GM10266 (cell line): ENCODE results near the gene NDUFA11.

Experiments
- DNase-seq: peaks from one replicate; pipeline ENCODE4 v3.0.0; 2012; ENCODE audit errors: extremely low spot score
- TF ChIP-seq, protein P1 (sequence below): IDR thresholded peaks from 2 replicates; pipeline ENCODE4 v1.5.1; 2012; ENCODE audit warnings: mild to moderate bottlenecking, low read depth; ENCODE audit not compliant: control insufficient read depth, insufficient read depth; ENCODE audit errors: missing control alignments

The NDUFA11 gene

DNA sequence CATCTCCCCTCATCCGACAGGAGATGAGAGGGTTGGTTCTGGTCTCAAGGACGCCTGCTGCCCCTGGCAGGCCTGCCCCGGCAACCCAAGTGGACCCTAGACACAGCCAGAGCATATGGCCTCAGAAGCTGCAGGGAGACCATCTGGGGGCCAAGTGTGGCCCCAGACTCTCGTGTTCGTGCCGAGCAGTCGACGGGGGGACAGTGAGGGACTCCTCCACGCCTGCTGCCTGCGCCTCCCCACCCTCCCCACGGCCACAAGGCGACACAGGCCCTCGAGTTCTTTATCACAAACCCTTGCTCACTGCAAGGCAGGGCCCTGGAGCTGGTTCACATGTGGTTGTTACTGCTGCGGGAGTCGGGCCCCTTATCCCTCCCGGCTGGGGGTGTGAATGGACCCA is 19.8 kb upstream of the NDUFA11 start:
- TF ChIP-seq, protein P1, sequence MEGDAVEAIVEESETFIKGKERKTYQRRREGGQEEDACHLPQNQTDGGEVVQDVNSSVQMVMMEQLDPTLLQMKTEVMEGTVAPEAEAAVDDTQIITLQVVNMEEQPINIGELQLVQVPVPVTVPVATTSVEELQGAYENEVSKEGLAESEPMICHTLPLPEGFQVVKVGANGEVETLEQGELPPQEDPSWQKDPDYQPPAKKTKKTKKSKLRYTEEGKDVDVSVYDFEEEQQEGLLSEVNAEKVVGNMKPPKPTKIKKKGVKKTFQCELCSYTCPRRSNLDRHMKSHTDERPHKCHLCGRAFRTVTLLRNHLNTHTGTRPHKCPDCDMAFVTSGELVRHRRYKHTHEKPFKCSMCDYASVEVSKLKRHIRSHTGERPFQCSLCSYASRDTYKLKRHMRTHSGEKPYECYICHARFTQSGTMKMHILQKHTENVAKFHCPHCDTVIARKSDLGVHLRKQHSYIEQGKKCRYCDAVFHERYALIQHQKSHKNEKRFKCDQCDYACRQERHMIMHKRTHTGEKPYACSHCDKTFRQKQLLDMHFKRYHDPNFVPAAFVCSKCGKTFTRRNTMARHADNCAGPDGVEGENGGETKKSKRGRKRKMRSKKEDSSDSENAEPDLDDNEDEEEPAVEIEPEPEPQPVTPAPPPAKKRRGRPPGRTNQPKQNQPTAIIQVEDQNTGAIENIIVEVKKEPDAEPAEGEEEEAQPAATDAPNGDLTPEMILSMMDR = no peak
- DNase-seq = no peak

DNA sequence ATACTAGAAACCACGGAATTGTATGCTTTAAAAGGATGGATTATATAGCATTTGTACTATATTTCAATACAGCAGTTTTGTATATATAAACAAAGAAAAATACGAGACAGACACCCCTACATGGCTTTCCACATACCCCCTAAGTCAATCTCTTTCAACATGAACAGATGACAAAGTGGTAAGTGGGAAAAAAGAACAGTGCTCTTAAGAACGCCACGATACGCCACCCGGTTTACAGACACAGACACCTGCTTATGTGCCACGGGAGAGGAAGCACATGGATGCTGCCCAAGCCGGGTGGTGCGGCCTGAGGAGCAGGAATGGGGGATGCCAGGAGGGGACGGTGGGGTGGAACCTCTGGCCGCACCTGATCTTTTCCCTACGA is 18.6 kb upstream of the NDUFA11 start:
- DNase-seq = no peak
- TF ChIP-seq, protein P1 = no peak

DNA sequence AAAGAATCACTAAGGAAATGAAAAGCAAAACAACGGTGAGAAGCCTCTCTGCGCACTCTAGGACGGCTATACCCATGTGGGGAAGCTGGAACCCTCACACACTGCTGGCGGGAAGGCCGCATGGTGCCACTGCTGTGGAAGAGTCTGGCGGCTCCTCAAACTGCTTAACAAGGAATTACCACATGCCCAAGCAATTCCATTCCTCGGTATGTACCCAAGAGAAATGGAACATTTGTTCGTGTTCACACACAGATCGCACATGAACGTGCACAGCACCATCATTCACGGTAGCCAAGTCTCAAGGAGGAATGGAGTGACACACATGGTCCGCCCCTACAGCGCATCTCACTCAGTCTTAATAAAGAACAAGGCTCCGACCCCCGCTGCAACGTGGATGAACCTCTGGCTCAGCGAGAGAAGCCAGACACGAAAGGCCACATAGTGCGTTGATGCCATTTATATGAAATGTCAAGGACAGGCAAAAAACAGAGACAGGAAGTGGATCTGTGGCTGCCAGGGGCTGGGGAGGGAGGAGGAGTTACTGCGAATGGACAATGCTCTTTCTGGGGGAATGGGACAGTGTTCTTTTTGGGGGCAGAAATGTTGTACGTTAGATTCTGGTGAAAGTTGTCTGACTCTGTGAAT is 18.0 kb upstream of the NDUFA11 start:
- no peak for DNase-seq
- TF ChIP-seq, protein P1 = no peak

DNA sequence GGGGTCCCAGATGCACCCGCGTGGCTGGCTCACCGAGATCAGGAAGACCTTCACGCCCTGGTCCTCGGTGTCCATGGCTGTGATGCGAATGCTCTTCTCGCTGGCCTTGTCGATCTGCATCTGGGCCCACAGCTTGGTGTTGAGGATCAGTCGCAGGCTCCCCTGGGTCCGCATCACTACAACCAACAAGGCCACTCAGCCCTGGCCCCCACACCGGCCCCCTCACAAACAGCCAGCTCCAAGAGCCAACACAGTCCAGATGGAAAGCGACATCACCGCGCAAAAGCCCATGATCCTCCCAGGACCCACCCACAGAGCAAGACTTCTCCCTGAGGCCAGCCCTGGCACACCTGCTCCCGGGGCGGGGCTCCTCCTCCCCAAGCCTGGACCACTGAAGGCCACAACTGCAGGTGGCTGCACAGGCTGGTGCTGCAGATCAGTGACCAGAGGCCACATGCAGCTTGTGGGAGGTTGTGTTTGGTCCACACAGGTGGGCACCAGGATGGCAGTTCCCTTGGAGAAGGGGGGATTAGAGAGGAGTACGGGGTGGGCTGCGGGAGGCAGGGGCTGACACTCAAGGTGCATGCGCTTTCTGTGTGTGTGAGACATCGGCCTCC is 15.0 kb upstream of the NDUFA11 start:
- TF ChIP-seq, protein P1 = no peak
- no peak for DNase-seq

DNA sequence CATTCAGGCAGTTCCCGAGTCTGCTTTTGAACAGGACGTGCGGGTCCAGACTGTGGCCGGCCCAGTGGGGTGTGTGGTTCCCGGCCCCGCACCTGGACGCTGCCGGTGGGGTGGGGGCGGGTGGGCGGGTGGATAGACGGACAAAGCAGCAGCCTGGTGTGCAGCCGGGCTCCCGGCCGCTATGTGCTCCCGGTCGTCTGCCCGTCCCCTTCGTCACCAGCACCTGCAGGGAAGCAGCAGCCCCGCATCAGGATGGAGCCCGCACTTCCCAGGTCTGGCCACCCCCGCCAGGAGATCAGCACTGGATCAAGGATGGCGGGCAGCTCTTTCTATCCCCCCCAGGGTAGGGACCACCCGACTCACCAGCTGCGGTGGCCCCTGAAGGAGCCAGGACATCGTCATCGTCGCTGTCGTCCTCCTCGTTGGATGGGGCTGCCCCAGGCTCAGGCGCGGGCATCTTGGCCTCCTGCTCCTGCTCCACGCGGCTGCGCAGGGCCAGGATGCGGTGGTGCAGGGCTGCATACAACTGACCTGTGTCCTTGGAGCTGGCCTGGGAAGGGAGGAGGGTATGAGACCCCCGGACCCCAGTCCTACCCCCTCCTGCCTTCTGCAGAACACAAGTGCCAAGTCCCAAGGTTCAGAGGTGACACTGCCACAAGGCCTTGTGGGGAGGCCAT is 14.0 kb upstream of the NDUFA11 start:
- TF ChIP-seq, protein P1 = no peak
- DNase-seq = no peak

DNA sequence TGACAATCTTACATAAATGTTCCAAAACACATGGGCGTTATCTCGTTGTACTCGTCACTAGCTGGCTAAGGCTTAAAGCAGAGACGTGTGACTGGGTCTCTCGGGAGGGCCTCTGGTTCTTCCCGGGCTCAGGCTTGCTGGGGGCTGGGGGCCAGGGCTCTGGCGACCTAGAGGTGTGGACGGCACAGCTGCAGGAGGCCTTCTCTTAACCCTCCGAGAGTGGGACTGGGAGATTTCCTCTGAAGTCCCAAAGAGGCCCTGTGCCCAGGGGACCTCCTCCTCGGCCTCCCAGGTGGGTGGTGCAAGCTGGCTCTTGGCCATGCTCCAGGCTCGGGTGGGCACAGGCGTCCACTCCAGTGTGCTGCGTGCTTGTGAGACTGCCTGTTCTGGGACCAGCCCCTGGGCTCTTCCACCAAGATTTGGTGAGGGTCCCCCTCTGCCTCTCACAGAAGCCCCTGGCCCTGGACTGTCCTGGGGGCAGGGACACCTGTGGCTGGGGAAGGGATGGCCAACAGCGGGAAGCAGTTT is 12.7 kb upstream of the NDUFA11 start:
- TF ChIP-seq, protein P1 = no peak
- no peak for DNase-seq

DNA sequence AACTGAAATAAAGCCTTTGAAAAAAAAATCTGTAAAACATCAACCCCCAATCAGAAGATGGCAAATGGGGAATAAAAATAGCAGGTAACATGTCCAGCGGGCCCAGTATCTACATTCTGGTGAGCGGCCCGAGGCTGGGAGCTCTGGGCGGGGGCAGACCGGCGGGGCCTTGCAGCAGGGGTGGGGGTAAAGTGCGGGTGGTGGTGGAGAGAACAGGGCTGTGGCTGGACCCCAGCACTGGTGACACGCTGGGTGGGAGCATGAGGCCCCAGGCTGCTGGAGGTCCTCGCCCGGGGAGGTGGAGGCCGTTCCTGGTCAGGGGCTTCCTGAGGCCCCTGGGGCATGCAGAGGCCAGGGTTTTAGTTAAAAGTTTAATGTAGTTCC is 12.2 kb upstream of the NDUFA11 start:
- TF ChIP-seq, protein P1 = no peak
- no peak for DNase-seq
